ENCODE data around the gene SNX5. TPM values are rescaled to one million over a fixed set of nuclear protein-coding genes. Genes with fewer than 3 reads are reported as not detected.

Gene SNX5
- total and polyA plus RNA-seq, 4 donors, result 51.2 to 70.9 (median 59.3) TPM

- intact Hi-C loops (cut with DNase I), result loop anchor here in 1 of 2 donors (10.0 kb wide), 1 partner anchor 430 kb away; no protein-coding TSS in a partner anchor
These were observed 33.4 kb downstream of the SNX5 start for GRCh38 chr20:17935186-17935585.

DNA sequence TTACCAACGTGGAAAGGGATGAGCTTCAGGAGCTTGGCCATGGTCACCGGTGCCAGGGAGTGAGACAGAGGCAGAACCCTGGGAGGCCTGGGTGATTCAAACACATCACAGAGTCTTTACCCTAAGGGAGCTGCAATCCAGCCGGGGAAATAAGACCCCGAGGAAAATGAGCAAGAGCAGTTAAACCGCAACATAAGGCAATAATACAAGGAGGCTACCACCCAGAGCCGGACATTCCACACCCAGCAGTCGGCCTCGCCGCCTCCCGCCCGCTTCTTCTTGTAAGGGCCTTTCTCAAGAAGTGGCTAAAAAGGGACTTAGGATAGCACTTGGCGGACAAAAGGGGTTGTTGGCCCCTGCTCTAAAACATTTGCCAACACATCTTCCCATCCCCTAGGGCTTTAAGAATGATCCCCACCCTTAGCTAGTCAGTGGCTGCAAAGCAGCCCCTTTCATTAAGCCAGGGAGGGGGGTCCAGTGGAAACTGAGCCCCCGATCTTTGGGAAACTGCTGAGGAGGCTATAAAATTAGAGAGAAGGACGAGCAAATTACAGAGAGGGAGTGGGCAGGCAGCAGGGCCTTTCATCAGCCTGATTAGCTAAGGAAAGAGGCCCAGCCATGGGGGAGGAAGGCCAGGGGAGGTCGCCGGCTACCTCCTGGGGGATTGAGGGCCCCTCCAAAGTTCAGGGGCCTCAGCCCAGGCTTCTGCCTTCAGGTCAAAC, 34.3 kb downstream of the SNX5 start:
- DNase-seq, result no peak
- Histone ChIP-seq H3K4me3 (ENCODE audit: low read length in 2 of 2) (no peak overlapping the region), H3K27me3 (ENCODE audit: control insufficient read depth in 1 of 2, insufficient read depth in 2 of 2, low read length in 1 of 2) (no peaks in the 10 kb centered on the region), H3K36me3 (ENCODE audit: control insufficient read depth in 1 of 2, insufficient read depth in 2 of 2, low read length in 1 of 2) (no peaks in the 10 kb centered on the region), H3K27ac (ENCODE audit: low read depth in 1 of 2, low read length in 2 of 2) (no peak overlapping the region), H3K9me3 (ENCODE audit: control insufficient read depth, low read length) (no peaks in the 10 kb centered on the region), H3K4me1 (ENCODE audit: control insufficient read depth in 1 of 2, insufficient read depth in 2 of 2, low read length in 2 of 2) (peaks cover 0 to 2% of the 10 kb centered on the region in 2 donors)
- ATAC-seq (ENCODE audit: low FRiP score), result no peak
- 83 to 86% methylated on average over 16 of the region's 16 CpGs for WGBS, 2 donors
- intact Hi-C loops (cut with DNase I), result loop anchor here in 1 of 2 donors (10.0 kb wide), 1 partner anchor 430 kb away; no protein-coding TSS in a partner anchor

More at GRCh38 chr20:17935186-17935585, 33.4 kb downstream of the SNX5 start:
- DNase-seq (no peak), ATAC-seq (ENCODE audit: low FRiP score) (no peak)
- H3K36me3 ChIP-seq (ENCODE audit: control insufficient read depth in 1 of 2, insufficient read depth in 2 of 2, low read length in 1 of 2), result no peaks in the 10 kb centered on the region
- H3K27ac ChIP-seq (ENCODE audit: low read depth in 1 of 2, low read length in 2 of 2), result no peak overlapping the region
- peaks cover 0 to 2% of the 10 kb centered on the region in 2 donors for H3K4me1 ChIP-seq (ENCODE audit: control insufficient read depth in 1 of 2, insufficient read depth in 2 of 2, low read length in 2 of 2)
- no peaks in the 10 kb centered on the region for H3K9me3 ChIP-seq (ENCODE audit: control insufficient read depth, low read length)
- no peak overlapping the region for H3K4me3 ChIP-seq (ENCODE audit: low read length in 2 of 2)
- 94 to 96% methylated on average over 3 of the region's 3 CpGs for WGBS, 2 donors
- no peaks in the 10 kb centered on the region for H3K27me3 ChIP-seq (ENCODE audit: control insufficient read depth in 1 of 2, insufficient read depth in 2 of 2, low read length in 1 of 2)

- Histone ChIP-seq H3K4me1 (ENCODE audit: control insufficient read depth in 1 of 2, insufficient read depth in 2 of 2, low read length in 2 of 2) (peaks cover 0 to 2% of the 10 kb centered on the region in 2 donors), H3K36me3 (ENCODE audit: control insufficient read depth in 1 of 2, insufficient read depth in 2 of 2, low read length in 1 of 2) (no peaks in the 10 kb centered on the region), H3K9me3 (ENCODE audit: control insufficient read depth, low read length) (no peaks in the 10 kb centered on the region), H3K4me3 (ENCODE audit: low read length in 2 of 2) (no peak overlapping the region), H3K27me3 (ENCODE audit: control insufficient read depth in 1 of 2, insufficient read depth in 2 of 2, low read length in 1 of 2) (no peaks in the 10 kb centered on the region), H3K27ac (ENCODE audit: low read depth in 1 of 2, low read length in 2 of 2) (no peak overlapping the region)
- ATAC-seq (ENCODE audit: low FRiP score), result no peak
- no peak for DNase-seq
- intact Hi-C loops (cut with DNase I), result loop anchor here in 1 of 2 donors (10.0 kb wide), 1 partner anchor 429 kb away; no protein-coding TSS in a partner anchor
- 95 to 96% methylated on average over 5 of the region's 5 CpGs for WGBS, 2 donors
These were observed 34.9 kb downstream of the SNX5 start for GRCh38 chr20:17933711-17934110.

GRCh38 chr20:17933121-17933520, 35.5 kb downstream of the SNX5 start:
- ATAC-seq (ENCODE audit: low FRiP score), result no peak
- Histone ChIP-seq H3K9me3 (ENCODE audit: control insufficient read depth, low read length) (no peaks in the 10 kb centered on the region), H3K27ac (ENCODE audit: low read depth in 1 of 2, low read length in 2 of 2) (no peak overlapping the region), H3K4me1 (ENCODE audit: control insufficient read depth in 1 of 2, insufficient read depth in 2 of 2, low read length in 2 of 2) (peaks cover 0 to 2% of the 10 kb centered on the region in 2 donors), H3K27me3 (ENCODE audit: control insufficient read depth in 1 of 2, insufficient read depth in 2 of 2, low read length in 1 of 2) (no peaks in the 10 kb centered on the region), H3K4me3 (ENCODE audit: low read length in 2 of 2) (no peak overlapping the region), H3K36me3 (ENCODE audit: control insufficient read depth in 1 of 2, insufficient read depth in 2 of 2, low read length in 1 of 2) (no peaks in the 10 kb centered on the region)
- intact Hi-C loops (cut with DNase I), result loop anchor here in 1 of 2 donors (10.0 kb wide), 1 partner anchor 428 kb away; no protein-coding TSS in a partner anchor
- 95% methylated on average over 1 of the region's 1 CpG for WGBS, 2 donors
- DNase-seq, result no peak

DNA sequence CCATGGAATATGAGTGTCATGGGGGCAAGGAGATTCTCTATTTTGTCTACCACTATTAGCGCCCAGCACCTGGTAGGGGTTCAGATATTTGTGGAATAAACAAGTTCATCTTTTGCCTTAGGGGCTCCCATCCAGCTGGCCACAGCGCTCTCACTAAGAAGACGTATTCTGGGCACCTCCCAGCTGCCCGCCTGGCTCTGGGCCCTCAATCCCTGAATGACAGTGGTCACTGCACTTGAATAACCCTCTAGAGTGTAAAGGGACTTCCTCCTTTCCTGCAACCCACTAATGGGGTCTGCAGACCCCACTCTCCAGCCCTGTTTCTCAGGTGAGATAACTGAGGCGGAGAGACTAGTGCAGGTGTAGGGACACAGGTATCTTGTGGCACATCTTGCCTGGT, 36.2 kb downstream of the SNX5 start:
- no peak for DNase-seq
- H3K36me3 ChIP-seq (ENCODE audit: control insufficient read depth in 1 of 2, insufficient read depth in 2 of 2, low read length in 1 of 2), result no peaks in the 10 kb centered on the region
- WGBS, 2 donors, result 85 to 87% methylated on average over 5 of the region's 5 CpGs
- peaks cover 0 to under 1% of the 10 kb centered on the region in 2 donors for H3K4me1 ChIP-seq (ENCODE audit: control insufficient read depth in 1 of 2, insufficient read depth in 2 of 2, low read length in 2 of 2)
- no peak for ATAC-seq (ENCODE audit: low FRiP score)
- H3K27me3 ChIP-seq (ENCODE audit: control insufficient read depth in 1 of 2, insufficient read depth in 2 of 2, low read length in 1 of 2), result no peaks in the 10 kb centered on the region
- no peak overlapping the region for H3K27ac ChIP-seq (ENCODE audit: low read depth in 1 of 2, low read length in 2 of 2)
- H3K9me3 ChIP-seq (ENCODE audit: control insufficient read depth, low read length), result no peaks in the 10 kb centered on the region
- intact Hi-C loops (cut with DNase I), result loop anchor here in 1 of 2 donors (10.0 kb wide), 1 partner anchor 428 kb away; no protein-coding TSS in a partner anchor
- H3K4me3 ChIP-seq (ENCODE audit: low read length in 2 of 2), result no peak overlapping the region

- DNase-seq (no peak), ATAC-seq (ENCODE audit: low FRiP score) (no peak)
- Histone ChIP-seq H3K36me3 (ENCODE audit: control insufficient read depth in 1 of 2, insufficient read depth in 2 of 2, low read length in 1 of 2) (no peaks in the 10 kb centered on the region), H3K27me3 (ENCODE audit: control insufficient read depth in 1 of 2, insufficient read depth in 2 of 2, low read length in 1 of 2) (no peaks in the 10 kb centered on the region), H3K9me3 (ENCODE audit: control insufficient read depth, low read length) (no peaks in the 10 kb centered on the region), H3K4me3 (ENCODE audit: low read length in 2 of 2) (no peak overlapping the region), H3K4me1 (ENCODE audit: control insufficient read depth in 1 of 2, insufficient read depth in 2 of 2, low read length in 2 of 2) (no peaks in the 10 kb centered on the region), H3K27ac (ENCODE audit: low read depth in 1 of 2, low read length in 2 of 2) (no peak overlapping the region)
- 98 to 100% methylated on average over 1 of the region's 1 CpG for WGBS, 2 donors
- intact Hi-C loops (cut with DNase I), result loop anchor here in 1 of 2 donors (10.0 kb wide), 1 partner anchor 427 kb away; no protein-coding TSS in a partner anchor
These were observed 37.1 kb downstream of the SNX5 start for GRCh38 chr20:17931513-17931912.

GRCh38 chr20:17928633-17929311, 39.8 kb downstream of the SNX5 start:
- no peak for ATAC-seq (ENCODE audit: low FRiP score)
- H3K27ac ChIP-seq (ENCODE audit: low read depth in 1 of 2, low read length in 2 of 2), result no peak overlapping the region

GRCh38 chr20:17928211-17928611, 40.4 kb downstream of the SNX5 start:
- H3K27me3 ChIP-seq (ENCODE audit: control insufficient read depth in 1 of 2, insufficient read depth in 2 of 2, low read length in 1 of 2), result no peaks in the 10 kb centered on the region
- H3K36me3 ChIP-seq (ENCODE audit: control insufficient read depth in 1 of 2, insufficient read depth in 2 of 2, low read length in 1 of 2), result no peaks in the 10 kb centered on the region
- H3K9me3 ChIP-seq (ENCODE audit: control insufficient read depth, low read length), result no peaks in the 10 kb centered on the region
- intact Hi-C loops (cut with DNase I), result no loop called here
- peaks cover 0 to 3% of the 10 kb centered on the region in 2 donors for H3K4me1 ChIP-seq (ENCODE audit: control insufficient read depth in 1 of 2, insufficient read depth in 2 of 2, low read length in 2 of 2)
- DNase-seq, result peak in 1 of 2 donors; percentile 81
- ATAC-seq (ENCODE audit: low FRiP score), result peak; percentile 27
- no peak overlapping the region for H3K27ac ChIP-seq (ENCODE audit: low read depth in 1 of 2, low read length in 2 of 2)
- WGBS, 2 donors, result 48 to 55% methylated on average over 7 of the region's 7 CpGs
- no peak overlapping the region for H3K4me3 ChIP-seq (ENCODE audit: low read length in 2 of 2)

More at GRCh38 chr20:17928633-17929311, 39.8 kb downstream of the SNX5 start:
- intact Hi-C loops (cut with DNase I), result no loop called here
- Histone ChIP-seq H3K4me1 (ENCODE audit: control insufficient read depth in 1 of 2, insufficient read depth in 2 of 2, low read length in 2 of 2) (peaks cover 0 to 3% of the 10 kb centered on the region in 2 donors), H3K9me3 (ENCODE audit: control insufficient read depth, low read length) (no peaks in the 10 kb centered on the region), H3K4me3 (ENCODE audit: low read length in 2 of 2) (no peak overlapping the region), H3K27me3 (ENCODE audit: control insufficient read depth in 1 of 2, insufficient read depth in 2 of 2, low read length in 1 of 2) (no peaks in the 10 kb centered on the region), H3K36me3 (ENCODE audit: control insufficient read depth in 1 of 2, insufficient read depth in 2 of 2, low read length in 1 of 2) (no peaks in the 10 kb centered on the region)
- DNase-seq, result no peak
- WGBS, 2 donors, result 86% methylated on average over 22 of the region's 22 CpGs

Measured in aorta (tissue), 5 donors.